GM19193 (cell line): Measurements from ENCODE around the gene AGMAT.

Source experiments
- POLR2A ChIP-seq: IDR thresholded peaks from 4 replicates; pipeline ENCODE4 v1.6.1; 2011; ENCODE audit not compliant: insufficient read depth, insufficient read length; ENCODE audit errors: extremely low read depth

Gene AGMAT

DNA sequence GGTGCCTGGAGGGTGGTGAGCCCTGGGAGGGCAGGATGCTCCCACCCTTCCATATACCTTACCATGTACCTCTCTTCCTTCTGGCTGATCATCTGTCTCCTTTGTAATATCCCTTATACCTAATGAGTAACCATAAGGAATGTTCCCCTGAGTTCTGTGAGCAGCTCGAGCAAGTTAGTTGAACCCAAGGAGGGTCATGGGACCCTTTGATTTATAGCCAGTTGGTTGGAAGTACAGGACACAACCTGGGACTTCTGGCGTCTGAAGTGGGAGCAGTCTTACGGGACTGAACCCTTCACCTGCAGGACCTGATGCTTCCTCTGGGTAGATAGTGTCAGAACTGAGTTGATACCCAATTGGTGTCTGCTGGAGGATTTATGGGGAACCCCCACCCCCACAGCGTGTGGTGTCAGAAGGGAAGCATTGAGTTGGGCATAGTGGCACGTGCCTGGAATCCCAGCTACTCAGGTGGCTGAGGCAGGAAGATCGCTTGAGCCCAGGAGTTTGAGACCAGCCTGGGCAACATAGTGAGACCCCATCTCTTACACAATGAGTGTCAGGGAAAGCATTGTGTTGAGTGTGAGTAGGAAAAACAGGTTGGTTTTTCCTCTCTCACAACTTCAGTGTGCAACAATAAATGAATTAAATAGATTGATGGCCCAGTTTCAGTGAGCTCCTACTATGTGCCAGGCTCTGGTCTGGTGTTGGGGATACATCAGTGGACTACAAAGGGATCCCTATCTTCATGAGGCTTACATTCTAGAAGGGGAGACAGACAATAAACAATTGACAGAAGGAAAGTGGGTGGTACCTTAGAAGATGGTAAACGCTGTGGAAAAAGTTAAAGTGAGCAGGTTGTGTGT lies 42.2 kb downstream of the AGMAT start:
- no peak for TF ChIP-seq POLR2A

DNA sequence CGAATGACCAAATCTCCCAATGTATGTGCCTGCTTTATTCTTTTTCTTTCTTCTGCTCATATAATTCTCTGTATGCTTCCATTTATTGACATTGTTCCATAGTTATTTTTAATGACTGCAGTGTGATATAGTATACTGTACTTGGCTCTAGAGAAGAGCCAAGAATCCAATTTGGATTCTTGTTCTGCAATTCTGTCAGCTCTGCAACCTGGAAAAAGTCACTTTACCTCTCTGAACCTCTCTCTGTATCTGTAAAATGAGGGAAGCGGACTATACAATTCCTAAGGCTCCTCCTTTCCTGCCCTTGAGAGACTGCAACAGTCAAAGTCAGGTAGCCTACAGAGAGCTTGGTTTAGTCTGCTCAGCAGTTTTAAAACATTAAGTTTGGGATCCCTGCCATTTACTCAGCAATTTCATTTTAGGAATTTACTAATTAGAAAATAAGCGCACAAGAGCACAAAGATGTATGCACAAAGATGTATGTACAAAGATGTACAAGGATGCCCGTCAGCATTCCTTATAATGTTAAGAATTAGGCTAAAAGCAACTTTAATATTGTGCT lies 43.5 kb downstream of the AGMAT start:
- no peak for TF ChIP-seq POLR2A

DNA sequence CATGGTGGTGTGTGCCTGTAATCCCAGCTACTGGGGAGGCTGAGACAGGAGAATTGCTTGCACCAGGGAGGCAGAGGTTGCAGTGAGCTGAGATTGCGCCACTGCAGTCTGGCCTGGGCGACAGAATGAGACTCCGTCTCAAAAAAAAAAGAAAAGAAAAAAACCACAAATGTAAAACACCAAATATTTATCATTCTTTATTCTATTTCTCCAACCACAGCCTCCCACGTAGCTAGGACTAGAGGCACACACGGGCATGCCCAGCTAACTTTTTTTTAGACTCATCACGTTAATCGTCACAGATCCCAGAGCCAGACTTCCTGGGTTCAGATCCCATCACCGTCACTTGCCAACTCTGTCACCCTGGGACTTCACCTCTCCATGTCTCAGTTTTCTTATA lies 44.7 kb downstream of the AGMAT start:
- TF ChIP-seq POLR2A, result no peak

DNA sequence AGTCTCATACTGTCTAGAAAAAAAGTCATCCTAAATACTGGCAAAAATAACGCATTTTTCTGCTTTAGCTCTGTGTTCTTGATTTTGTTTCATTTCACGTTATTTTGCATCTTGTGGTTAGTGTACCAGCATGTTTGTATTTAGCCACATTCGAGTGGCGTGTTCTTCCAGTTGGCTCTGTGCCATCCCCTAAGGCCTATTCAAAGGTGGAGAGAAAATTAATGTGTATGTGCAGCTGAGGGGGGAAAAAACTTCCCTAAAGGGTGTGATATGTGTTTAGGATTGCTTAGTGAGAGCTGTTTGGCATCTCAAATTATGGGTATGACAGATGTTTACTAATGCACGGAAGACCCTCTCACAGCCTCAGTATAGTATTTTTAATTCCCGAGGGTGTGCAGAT lies 46.1 kb downstream of the AGMAT start:
- no peak for TF ChIP-seq POLR2A

DNA sequence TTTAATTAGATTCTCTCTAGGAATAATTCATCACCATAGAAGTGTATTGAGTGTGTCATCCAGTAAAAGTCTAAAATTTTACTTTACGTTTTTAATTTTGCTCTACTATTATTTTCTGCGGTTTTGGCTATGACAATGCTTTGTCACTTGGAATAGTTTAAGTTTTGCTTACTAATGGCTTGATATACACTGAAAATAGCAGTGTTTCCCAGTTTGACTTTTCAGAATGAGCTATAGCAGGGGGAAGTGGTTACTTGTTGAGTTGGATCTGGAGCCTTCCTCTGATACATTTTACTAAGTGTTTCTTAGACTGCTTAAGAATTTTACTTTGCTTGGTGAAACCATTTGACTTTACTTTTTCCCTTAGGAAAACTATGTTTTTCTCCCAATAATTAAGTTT lies 53.2 kb downstream of the AGMAT start:
- TF ChIP-seq POLR2A, result no peak

DNA sequence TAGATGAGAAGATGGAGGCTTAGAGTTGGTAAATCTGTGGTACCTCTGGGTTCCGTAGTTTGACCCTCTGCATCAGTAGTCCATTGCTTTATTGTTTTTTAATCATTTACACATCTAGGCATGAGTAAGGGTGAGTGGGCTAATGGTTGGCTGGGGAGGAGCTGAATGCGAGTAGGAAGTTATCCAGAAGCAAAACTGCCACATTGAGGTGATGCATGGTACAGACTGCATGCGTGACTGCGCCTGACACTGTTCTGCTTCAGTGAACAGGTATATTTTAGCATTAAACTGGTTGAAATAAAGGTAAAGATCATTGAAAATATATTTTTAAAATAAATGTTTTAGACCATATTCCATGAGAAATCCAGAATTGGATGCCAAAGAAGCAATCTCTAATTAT lies 53.8 kb downstream of the AGMAT start:
- no peak for TF ChIP-seq POLR2A

DNA sequence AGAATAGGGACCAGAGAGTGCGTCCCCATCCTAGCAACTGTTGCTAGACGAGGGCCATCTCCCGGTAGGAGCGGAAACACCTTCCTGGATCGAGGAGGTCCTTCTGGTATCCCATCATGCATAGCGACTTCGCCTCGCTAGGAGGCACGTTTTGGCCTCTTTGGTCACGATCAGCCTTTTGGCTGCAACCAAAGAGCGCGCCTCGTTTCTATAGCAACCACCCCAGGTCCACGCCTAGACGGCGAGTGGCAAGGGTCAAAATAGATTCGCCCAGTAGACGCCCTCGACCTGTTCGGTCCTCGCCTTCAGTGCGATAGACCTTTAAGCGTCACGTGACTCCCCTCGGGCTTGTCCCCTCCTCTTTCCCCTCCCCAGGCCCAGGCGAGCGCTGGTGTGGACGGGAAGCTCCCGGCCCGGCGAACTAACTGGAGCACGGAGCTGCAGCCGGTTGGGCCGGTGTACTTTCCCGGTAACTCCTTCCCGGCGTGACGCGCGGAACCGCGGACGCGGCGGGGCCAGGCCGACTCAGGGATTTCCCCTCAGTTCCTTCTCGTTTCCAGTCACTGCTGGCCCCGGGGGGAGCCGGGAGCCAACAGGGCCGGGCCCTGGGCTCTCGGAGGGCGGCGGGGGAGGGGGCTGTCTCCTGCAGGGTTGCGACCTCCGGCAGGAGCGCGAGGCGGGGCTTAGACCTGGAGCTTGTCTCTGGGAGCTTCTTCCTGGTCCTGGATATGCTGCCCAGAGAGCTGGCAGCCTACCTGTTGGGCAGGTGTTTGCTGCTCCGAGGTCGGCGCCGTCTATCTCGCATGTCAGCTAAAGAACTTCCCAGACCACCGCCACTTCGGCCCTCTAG lies 58.1 kb downstream of the AGMAT start, which contains the start of gene DNAJC16:
DNAJC16 (plus strand) TSS at position 359 of the 850 bp plus-strand sequence. CDS start 2,258 bp downstream, outside the sequence.
- peak; percentile 71 for TF ChIP-seq POLR2A

DNA sequence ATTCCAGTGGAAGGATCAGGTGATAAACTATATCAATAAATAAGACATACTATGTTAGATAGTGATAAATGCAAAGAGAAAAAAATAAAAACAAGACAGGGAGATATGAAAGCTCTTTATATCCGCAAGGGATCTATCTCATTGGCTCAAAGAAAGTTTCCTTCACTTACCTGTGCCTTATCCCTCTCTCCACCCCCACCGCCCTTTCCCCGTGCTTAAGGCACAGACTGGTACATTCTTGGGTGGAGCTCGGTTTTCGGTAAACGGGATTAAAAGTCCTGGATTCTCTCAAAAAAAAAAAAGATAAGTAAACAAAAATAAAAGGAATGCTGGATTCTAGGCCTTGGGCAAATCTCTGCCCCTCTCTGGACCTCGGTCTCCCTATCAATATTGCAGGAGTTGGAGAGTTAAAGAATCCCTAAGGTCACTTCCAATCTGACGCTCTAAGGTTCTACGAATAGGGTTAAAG lies 58.8 kb downstream of the AGMAT start:
- TF ChIP-seq POLR2A, result no peak

DNA sequence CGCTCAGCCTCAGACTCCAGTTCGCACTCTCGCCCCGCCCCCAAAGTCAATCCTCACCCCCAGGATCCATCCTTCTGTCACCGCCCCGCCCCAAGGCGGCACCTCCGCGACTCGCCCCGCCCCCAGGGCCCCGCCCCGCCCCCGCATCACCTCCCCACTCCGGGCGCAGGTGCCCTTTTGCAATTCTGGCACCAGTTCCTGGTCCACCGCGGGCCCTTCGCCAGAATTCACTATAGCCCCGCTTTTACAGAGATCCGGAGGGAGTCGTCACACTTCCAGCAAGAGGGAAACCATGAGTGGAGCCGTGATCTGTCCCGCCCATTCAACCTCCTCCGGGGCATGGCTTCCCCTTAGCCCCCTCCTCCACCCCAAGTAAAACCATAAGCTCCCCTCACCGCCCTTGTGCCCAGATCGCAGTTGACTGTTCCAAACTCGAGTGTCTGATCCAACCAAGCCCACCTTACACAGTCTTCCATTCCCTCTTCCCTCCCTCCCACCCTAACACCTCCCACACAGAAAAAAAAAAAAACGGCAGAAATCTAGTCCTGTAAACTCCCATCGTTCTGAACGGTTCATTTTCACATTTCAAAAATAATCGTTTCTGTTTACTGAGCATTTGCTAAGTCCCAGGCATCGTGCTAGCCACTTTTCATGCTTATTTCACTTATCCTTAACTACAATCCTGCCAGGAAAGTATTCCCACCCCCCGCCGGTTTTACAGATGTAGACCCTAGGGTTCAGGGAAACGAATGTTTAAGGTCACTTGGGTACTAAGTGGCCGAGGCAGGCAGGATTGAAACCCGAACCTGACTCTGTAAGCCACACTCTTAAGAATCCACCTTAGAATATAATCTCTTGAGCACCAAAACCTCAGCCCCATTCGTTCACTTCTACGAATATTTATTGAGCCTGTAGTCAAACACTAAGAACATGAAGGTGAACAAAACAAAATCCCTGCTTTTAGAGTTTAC lies 59.5 kb downstream of the AGMAT start:
- TF ChIP-seq POLR2A, result peak; percentile 31

DNA sequence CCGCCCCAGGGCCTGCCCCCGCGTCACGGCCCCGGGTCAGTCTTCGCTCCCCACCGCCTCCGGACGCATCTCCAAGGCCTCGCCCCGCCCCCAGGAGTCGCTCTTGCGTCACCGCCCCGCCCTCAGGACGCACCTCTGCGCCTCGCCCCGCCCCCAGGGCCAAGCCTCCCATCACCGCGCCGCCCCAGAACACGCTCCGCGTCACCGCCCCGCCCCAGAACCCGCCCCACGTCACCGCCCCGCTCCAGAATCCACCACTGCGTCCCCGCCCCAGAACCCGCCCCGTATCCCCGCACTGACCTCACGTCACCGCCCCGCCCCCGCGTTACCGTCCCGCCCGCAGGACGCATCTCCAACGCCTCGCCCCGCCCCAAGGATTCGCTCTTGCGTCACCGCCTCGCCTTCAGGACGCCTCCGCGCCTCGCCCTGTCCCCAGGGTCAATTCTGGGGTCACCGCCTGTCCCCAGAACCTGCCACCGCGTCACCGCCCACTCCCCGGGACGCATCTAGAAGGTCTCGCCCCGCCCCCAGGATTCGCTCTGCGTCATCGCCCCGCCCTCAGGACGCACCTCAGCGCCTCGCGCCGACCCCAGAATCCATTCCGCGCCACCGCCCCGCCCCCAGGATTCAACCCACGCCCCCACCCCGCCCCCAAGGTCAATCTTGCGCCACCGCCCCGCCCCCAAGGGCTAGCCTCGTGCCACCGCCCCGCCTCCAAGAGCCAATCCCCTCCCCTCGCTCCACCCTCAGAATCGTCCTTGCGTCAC lies 60.4 kb downstream of the AGMAT start:
- no peak for TF ChIP-seq POLR2A

DNA sequence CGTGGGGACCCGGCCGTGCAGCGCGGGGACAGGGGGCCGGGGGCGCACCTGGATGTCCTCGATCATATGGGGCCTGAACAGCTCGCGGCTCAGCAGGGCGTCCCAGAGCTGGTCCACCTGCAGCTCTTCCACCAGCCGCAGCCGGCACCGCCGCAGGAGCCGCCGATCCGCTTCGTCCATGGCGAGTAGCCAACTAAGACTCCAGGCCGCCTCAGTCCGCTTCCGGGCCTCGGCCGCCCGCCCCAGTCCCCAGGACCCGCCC lies 60.9 kb downstream of the AGMAT start, which contains the start of gene CASP9:
CASP9 (minus strand) TSS at position 195 of the 262 bp plus-strand sequence; CDS start at position 180, 15 bp downstream.
- peak; percentile 63 for TF ChIP-seq POLR2A

DNA sequence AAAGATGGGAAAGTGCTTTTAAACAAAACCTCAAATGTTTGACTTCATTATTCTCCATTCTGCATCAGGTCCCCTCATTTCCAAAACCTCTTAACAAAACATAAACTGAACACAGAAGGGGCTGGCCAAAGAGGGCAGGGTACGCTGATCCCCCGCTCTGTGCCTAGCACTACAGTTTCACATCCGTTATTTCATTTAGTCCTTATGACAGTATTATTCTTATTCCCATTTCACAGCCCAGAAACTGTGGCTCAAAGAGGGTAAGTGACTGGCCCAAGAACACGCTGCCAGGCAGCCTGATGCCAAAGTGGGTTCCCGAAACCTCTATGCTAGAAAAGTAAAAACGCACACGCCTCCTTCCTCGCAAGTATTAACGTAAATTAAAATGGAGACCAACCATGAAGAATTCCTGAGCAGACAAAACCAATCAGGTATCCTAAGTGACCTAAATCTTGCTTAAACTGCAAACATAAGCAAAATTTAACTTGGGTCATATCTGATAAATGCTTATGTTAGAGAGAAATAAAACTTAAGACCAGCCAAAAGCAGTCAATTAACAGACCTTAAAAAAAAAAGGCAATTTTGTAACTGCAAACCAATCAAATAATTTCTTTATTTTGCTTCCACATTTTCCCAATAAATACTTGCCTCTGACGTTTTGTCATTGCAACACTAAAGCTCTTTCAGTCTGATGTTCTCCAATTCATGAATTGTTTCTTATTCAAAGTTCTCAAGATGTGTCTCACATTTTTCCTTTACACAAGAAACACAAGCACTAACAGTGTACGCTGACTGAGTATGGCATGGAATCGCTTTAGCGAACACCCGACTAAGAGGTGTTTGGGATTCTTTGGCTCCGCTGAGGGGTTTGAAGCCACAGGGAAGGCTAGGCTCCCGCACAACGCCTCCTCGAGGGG lies 61.5 kb downstream of the AGMAT start:
- TF ChIP-seq POLR2A, result no peak
